Gastroesophageal sphincter (tissue), 3 donors: ENCODE data around the gene ZNF543.

Experiments
- POLR2A ChIP-seq, 2 donors: fragments of 450-650 bp; IDR thresholded peaks; one replicate each; pipeline ENCODE4 v1.6.1; 2017; ENCODE audit warnings: antibody characterized with exemption in 2 of 2, mild to moderate bottlenecking in 2 of 2, moderate library complexity in 1 of 2
- TF ChIP-seq, protein P1 (sequence below), 4 experiments: fragments of 200-600 bp in 2 of 4; fragments of 450-650 bp in 2 of 4; sonication (generic) in 1 of 4; IDR thresholded peaks; one replicate each; pipeline ENCODE4 v1.5.1; 2017 to 2019; ENCODE audit warnings: antibody characterized with exemption in 4 of 4, mild to moderate bottlenecking in 2 of 4, moderate library complexity in 2 of 4

DNA sequence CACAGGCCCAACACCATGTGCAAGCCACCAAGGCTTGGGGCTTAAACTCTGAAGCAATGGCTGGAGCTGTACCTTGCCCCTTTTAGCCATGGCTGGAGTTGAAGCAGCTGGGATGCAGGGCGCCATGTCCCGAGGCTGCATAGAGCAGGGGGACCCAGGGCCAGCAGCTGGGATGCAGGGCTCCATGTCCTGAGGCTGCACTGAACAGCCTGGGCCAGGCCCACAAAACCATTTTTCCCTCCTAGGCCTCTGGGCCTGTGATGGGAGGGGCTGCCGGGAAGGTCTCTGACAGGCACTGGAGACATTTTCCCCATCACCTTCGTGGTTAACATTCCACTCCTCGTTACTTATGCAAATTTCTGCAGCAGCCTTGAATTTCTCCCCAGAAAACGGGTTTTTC, 53.9 kb downstream of the ZNF543 start:
- no peak for TF ChIP-seq POLR2A (IDR thresholded peaks at IDR 0.05)
- TF ChIP-seq, protein P1, sequence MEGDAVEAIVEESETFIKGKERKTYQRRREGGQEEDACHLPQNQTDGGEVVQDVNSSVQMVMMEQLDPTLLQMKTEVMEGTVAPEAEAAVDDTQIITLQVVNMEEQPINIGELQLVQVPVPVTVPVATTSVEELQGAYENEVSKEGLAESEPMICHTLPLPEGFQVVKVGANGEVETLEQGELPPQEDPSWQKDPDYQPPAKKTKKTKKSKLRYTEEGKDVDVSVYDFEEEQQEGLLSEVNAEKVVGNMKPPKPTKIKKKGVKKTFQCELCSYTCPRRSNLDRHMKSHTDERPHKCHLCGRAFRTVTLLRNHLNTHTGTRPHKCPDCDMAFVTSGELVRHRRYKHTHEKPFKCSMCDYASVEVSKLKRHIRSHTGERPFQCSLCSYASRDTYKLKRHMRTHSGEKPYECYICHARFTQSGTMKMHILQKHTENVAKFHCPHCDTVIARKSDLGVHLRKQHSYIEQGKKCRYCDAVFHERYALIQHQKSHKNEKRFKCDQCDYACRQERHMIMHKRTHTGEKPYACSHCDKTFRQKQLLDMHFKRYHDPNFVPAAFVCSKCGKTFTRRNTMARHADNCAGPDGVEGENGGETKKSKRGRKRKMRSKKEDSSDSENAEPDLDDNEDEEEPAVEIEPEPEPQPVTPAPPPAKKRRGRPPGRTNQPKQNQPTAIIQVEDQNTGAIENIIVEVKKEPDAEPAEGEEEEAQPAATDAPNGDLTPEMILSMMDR (IDR thresholded peaks at IDR 0.05), result no peak
